ENCODE data around the gene NRXN3. TPM values are rescaled to one million over a fixed set of nuclear protein-coding genes. Genes with fewer than 3 reads are reported as not detected.

The NRXN3 gene
- polyA plus RNA-seq, 1 donor (not counting 4 experiments of a cell fraction or from before 2014, with no cell fraction given) = 0.89 TPM

GRCh38 chr14:78302841-78303240, 132.7 kb downstream of the NRXN3 start:
- Histone ChIP-seq H3K27me3 (ENCODE audit: control insufficient read depth, extremely low read depth, insufficient read depth, low read length) (no peaks in the 10 kb centered on the region), H3K4me1 (ENCODE audit: control insufficient read depth, extremely low read depth, insufficient read depth, low read length) (no peaks in the 10 kb centered on the region), H3K79me2 (ENCODE audit: control insufficient read depth, insufficient read depth, low read length) (no peaks in the 10 kb centered on the region), H3K9me3 (ENCODE audit: control insufficient read depth, low read depth, low read length) (no peaks in the 10 kb centered on the region), H3K27ac (ENCODE audit: control insufficient read depth, insufficient read depth, low read length) (no peak overlapping the region), H3K4me2 (ENCODE audit: control insufficient read depth, extremely low read depth, insufficient read depth, low read depth, low read length) (no peak overlapping the region), H3K9ac (ENCODE audit: control insufficient read depth, extremely low read depth, insufficient read depth, low read length) (no peak overlapping the region), H3K9me1 (ENCODE audit: control insufficient read depth, extremely low read depth, insufficient read depth, low read length) (no peaks in the 10 kb centered on the region), H3K36me3 (ENCODE audit: control insufficient read depth in 2 of 2, extremely low read depth in 1 of 2, insufficient read depth in 2 of 2, low read length in 2 of 2) (no peaks in the 10 kb centered on the region), H2AFZ (ENCODE audit: control insufficient read depth, low read length) (no peak overlapping the region), H3K4me3 (ENCODE audit: control insufficient read depth in 2 of 3, extremely low read depth in 1 of 3, insufficient read depth in 2 of 3, low read depth in 1 of 3, low read length in 3 of 3) (no peak overlapping the region), H4K20me1 (ENCODE audit: control insufficient read depth, extremely low read depth, insufficient read depth, low read length) (no peaks in the 10 kb centered on the region)
- FAIRE-seq = no peak
- no peak for DNase-seq (ENCODE audit: low read depth, low spot score)
- TF ChIP-seq EZH2 (IDR thresholded peaks at IDR 0.05; ENCODE audit: low read length) = no peak
- no peak for TF ChIP-seq CTCF (optimal IDR thresholded peaks at IDR 0.05 in 1 of 3, IDR thresholded peaks at IDR 0.05 in 1 of 3, conservative IDR thresholded peaks at IDR 0.05 in 1 of 3; ENCODE audit: extremely low read depth in 1 of 3, insufficient read depth in 2 of 3, low read length in 3 of 3)
- dilution Hi-C loops (cut with MboI; ENCODE audit: extremely low pct_ligation_motif_present, low sequenced_read_pairs) = no loop called here

- TF ChIP-seq EZH2 (IDR thresholded peaks at IDR 0.05; ENCODE audit: low read length) (no peak), CTCF (optimal IDR thresholded peaks at IDR 0.05 in 1 of 3, IDR thresholded peaks at IDR 0.05 in 1 of 3, conservative IDR thresholded peaks at IDR 0.05 in 1 of 3; ENCODE audit: extremely low read depth in 1 of 3, insufficient read depth in 2 of 3, low read length in 3 of 3) (no peak)
- Histone ChIP-seq H2AFZ (ENCODE audit: control insufficient read depth, low read length) (no peak overlapping the region), H3K27me3 (ENCODE audit: control insufficient read depth, extremely low read depth, insufficient read depth, low read length) (no peaks in the 10 kb centered on the region), H3K36me3 (ENCODE audit: control insufficient read depth in 2 of 2, extremely low read depth in 1 of 2, insufficient read depth in 2 of 2, low read length in 2 of 2) (no peaks in the 10 kb centered on the region), H3K4me1 (ENCODE audit: control insufficient read depth, extremely low read depth, insufficient read depth, low read length) (no peaks in the 10 kb centered on the region), H3K4me2 (ENCODE audit: control insufficient read depth, extremely low read depth, insufficient read depth, low read depth, low read length) (no peak overlapping the region), H4K20me1 (ENCODE audit: control insufficient read depth, extremely low read depth, insufficient read depth, low read length) (no peaks in the 10 kb centered on the region), H3K79me2 (ENCODE audit: control insufficient read depth, insufficient read depth, low read length) (no peaks in the 10 kb centered on the region), H3K4me3 (ENCODE audit: control insufficient read depth in 2 of 3, extremely low read depth in 1 of 3, insufficient read depth in 2 of 3, low read depth in 1 of 3, low read length in 3 of 3) (no peak overlapping the region), H3K9me3 (ENCODE audit: control insufficient read depth, low read depth, low read length) (no peaks in the 10 kb centered on the region), H3K9ac (ENCODE audit: control insufficient read depth, extremely low read depth, insufficient read depth, low read length) (no peak overlapping the region), H3K27ac (ENCODE audit: control insufficient read depth, insufficient read depth, low read length) (no peak overlapping the region), H3K9me1 (ENCODE audit: control insufficient read depth, extremely low read depth, insufficient read depth, low read length) (no peaks in the 10 kb centered on the region)
- DNase-seq (ENCODE audit: low read depth, low spot score) (no peak), FAIRE-seq (no peak)
- dilution Hi-C loops (cut with MboI; ENCODE audit: extremely low pct_ligation_motif_present, low sequenced_read_pairs) = no loop called here
Observed at GRCh38 chr14:78307671-78308070, 137.5 kb downstream of the NRXN3 start.
